Astrocyte of the spinal cord (primary cell): ENCODE data around the gene KMT2E.

ENCODE experiments used
- DNase-seq: peaks from one replicate; pipeline ENCODE4 v3.0.0; 2011; ENCODE audit warnings: low read depth, low spot score
- H3K4me3 ChIP-seq: 2 replicates; pipeline ENCODE4 v1.5.1; 2011; ENCODE audit warnings: low read depth, mild to moderate bottlenecking, low read length, moderate library complexity
- CTCF ChIP-seq: IDR thresholded peaks from 2 replicates; pipeline ENCODE4 v1.5.1; 2012; ENCODE audit warnings: low read depth, mild to moderate bottlenecking, low read length, inconsistent platforms
- in situ Hi-C: cut with HindIII; loops from 2 replicates; pipeline ENCODE4 v1.10.0; 2017; ENCODE audit warnings: low sequenced_read_pairs

KMT2E gene

DNA sequence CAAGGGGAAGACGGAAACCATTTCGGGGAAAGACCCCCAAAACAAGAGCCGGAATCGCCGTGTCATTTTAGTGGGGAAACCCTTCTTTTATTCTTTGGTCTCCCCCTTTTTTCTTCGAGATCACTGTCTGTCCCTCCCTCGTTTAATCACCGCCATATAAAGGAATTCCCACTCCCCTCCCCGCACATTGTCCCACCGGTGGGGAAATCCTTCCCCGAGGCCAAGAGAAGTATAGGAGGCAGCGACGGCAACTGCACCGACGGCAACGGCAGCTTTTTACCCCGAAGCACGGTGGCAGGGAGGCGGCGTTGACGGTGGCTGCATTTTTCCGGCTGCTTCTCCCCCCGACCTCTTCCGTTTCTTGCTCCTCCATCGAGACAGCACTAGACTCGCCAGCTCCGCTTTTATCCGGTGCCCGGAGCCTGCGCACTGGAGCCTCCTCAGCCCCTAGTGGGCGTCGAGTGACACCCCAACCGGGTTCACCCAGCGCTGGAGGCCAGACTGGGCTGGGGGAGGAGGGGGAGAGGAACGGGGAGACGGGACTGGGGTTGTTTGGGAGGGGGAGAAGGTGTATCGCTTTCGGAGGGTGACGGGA is 687 bp upstream of the KMT2E start:
- DNase-seq, result peak; percentile 95
- in situ Hi-C loops, result no loop called here
- peak; percentile 65 for TF ChIP-seq CTCF

GRCh38 chr7:105014693-105015389 is 836 bp downstream of the KMT2E start:
- peak; percentile 48 for DNase-seq
- H3K4me3 ChIP-seq, result peak overlapping the region; percentile 83
- no peak for TF ChIP-seq CTCF
- in situ Hi-C loops, result no loop called here

More for the DNA sequence above, 687 bp upstream of the KMT2E start:
- peak overlapping the region; percentile 83 for H3K4me3 ChIP-seq

GRCh38 chr7:105015390-105015965 is 1.5 kb downstream of the KMT2E start:
- H3K4me3 ChIP-seq, result peak overlapping the region; percentile 83
- in situ Hi-C loops, result no loop called here
- DNase-seq, result peak; percentile 43
- TF ChIP-seq CTCF, result no peak

DNA sequence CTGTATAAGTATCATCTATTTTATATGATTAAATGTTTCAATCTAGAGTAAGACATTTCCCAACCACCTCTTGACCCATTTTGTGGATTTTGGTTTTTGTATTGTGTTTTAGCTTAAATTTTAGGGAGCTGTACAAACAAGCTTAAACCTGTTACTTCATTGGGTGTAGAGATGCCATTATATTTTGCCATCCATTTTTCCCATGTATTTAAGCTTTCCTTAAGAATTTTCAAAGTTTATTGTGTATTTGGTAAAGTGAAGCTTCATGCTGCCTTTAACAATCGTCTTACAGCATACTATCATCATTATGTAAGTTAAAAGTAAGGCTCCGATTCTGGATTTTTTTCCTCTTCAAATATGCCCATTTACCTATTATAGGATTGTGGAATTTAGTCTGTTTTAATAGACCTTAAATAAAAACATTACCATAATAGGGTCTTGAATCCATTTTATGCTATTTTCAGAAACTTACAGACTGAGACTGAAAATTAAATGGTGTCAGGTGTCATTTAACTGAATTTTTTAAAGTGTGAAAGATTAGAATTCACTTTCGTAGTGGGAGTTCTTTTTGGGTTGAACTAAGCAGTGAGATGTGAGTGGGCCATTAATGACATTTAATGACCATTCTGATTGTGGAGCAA is 2.2 kb downstream of the KMT2E start:
- DNase-seq, result no peak
- no peak for TF ChIP-seq CTCF
- in situ Hi-C loops, result no loop called here
- peak overlapping the region; percentile 83 for H3K4me3 ChIP-seq

DNA sequence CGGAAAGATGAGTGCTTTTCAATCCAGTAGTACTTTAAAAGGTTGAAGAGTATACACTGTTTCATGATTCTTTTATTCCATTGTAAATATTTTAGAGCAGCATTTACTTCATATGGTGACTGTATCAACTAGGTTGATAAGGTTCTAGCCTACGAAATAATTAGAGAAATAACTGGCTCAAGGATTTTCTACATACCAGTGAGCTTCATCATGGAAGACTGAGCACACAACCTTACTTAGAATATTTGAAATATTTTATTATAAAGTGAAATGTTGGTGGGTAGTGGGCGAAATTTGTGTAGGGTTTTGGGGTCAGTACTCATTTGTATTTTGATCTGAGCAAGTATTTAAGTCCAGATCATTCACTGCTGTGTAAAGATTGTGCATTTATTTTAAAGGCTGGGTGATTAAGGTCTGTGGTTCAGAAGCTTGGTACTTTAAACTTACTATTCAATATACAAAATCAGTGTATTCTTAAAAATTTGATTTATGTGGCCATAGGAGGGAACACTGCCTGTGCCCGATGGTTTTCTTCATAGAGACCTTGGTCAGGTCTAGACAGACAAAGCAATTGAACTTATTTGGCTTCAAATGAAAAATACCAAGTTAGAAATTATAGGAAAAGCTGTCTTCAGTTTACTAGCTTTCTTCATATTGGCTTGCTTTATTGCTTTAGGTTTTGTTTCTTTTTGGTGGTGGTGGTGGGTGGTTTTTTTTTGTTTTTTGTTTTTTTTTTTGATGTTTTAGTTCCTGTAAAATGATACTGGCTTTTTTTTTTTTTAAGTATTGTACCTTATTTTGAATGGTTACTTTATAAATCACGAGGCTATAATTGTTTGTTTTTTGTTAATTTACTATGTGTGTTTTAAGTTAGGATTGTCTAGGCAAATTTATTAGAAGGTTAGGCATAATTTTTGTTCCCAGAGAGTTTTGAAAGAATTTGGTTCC is 3.0 kb downstream of the KMT2E start:
- in situ Hi-C loops, result no loop called here
- no peak for TF ChIP-seq CTCF
- peak; percentile 50 for DNase-seq
- H3K4me3 ChIP-seq, result peak overlapping the region; percentile 83
